ENCODE measurements around the gene QRFP. TPM values are rescaled to one million over a fixed set of nuclear protein-coding genes. Genes with fewer than 3 reads are reported as not detected.

QRFP gene
- polyA plus RNA-seq, 3 donors from 2014 or later: not detected

DNA sequence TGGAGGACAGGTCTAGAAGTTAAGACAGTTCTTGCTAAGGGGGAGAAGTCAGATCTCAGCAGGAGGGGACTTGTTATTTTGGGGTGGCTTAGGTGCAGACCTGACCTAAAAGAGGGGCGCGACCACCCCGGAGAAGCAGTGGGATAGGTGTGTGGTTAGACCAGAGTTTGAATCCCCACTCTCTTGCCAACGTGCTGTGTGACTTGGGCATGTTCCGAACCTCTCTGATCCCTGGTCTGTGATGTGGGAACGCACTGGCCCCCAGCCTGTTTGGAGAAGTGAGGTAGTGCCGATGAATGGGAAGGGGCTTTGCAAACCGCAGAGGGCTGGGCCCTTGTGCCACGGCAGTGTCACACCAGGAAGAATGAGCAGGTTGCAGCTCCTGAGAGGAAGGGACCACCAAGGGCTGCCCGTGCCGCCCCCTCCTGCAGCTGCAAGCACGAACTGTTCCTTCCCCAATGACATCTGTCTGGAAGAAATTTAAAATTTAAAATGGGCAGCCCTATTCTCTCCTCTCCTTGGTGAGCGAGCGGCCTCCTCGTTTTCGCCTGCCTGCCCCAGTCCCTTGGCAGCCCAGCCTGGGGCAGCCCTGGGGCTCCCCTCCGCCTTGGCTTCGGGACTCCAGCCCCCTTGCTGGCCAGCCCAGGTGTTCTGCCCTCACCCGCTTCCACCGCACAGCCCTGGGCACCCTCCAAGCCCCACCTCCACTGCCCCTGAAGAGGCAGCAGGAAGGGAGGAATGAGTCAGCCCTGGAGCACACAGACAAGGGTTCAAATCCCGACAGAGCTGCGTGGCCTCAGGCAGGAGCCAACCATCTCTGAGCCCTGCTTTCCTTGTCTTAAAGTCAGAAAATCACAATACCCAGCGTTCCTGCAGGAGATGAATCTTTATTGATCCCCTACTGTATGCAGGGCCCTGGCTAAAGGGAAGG, 40.8 kb upstream of the QRFP start:
- Mint-ChIP-seq H3K9me3 (peaks cover 0 to 4% (median 0%) of the 10 kb centered on the region in 6 donors), H3K4me1 (peaks cover 7 to 10% of the 10 kb centered on the region in 2 donors), H3K27me3 (ENCODE audit: low read depth in 3 of 3) (peaks cover 5 to 39% (median 10%) of the 10 kb centered on the region in 3 donors), H3K4me3 (peak overlapping the region in 4 of 5 donors; percentile 3 to 43 (median 22)), H3K27ac (no peak overlapping the region), H3K36me3 (peaks cover 0 to 4% (median 0%) of the 10 kb centered on the region in 3 donors)
- DNase-seq: no peak

DNA sequence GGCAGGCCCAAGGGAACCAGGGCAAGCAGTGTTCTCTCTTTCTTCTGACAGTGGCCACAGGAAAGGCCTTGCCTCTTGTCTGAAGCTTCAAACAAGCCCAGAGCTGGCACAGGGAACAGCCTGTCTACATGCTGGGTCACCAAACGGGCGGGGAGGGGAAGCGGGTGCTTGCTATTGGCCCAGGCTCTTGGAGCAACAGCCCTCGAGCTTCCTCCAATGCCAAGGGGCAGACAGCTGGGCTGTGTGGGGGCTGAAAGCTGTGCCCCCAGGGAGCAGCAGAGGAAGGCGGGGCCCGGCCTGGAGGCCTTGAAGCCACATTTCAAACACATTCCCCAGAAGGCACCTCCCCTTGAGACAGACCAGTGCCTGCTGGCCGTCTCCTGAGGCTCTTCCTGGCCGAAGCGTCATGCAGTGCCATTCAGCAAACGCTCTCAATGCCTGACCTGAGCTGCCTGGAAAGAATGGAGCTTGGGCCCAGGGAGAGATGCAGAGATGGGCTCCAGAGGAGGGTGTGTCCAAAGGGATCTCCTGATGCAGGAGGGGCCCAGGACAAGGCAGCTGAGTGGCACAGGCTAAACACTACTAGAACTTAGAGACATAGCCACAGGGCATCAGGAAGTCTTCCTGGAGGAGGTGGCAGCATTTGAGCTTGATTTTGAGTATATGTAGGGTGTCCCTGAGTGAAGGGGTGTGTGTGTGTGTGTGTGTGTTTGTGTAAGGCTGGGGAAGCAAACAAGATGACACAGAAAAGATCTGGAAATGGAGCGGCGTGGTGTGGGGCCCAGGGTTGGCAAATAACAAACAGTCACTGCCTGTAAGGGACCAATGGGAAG, 39.9 kb upstream of the QRFP start:
- H3K9me3 Mint-ChIP-seq: peaks cover 0 to 4% (median 0%) of the 10 kb centered on the region in 6 donors
- peaks cover 3 to 34% (median 12%) of the 10 kb centered on the region in 3 donors for H3K27me3 Mint-ChIP-seq (ENCODE audit: low read depth in 3 of 3)

DNA sequence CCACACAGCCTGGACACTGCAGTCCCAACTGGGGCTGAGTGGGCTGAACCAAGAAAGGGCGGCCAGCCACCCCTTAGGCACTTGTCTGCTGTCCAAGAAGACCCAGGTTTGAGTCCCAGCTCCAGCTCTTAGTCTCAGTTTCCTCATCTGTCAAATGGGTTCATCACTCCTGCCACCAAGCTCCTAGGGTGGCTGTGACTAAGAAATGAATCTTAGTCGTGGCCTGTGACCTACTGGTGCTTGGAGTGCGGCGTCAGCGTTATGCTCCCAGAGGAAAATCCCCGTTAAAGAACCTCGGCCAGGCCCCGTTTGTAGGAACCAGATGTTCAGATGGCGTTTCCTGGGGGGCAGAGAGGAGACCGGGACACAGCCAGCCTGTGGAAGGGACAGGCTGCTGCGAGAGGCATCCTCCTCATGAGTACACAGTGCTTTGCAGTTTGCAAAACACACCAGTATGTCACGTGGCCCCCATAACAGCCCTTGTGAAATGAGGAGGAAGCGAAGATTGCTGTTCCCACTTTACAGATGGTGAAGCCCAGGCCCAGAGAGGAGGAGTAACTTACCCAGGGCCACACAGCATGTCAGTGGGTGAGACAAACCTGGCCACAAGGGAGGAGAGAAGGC, 39.1 kb upstream of the QRFP start:
- Mint-ChIP-seq H3K27ac (no peak overlapping the region), H3K27me3 (ENCODE audit: low read depth in 3 of 3) (peaks cover 4 to 29% (median 9%) of the 10 kb centered on the region in 3 donors), H3K9me3 (peaks cover 0 to 4% (median 0%) of the 10 kb centered on the region in 6 donors), H3K36me3 (peaks cover 0 to 4% (median 0%) of the 10 kb centered on the region in 3 donors), H3K4me1 (peaks cover 4 to 7% of the 10 kb centered on the region in 2 donors), H3K4me3 (no peak overlapping the region)
- no peak for DNase-seq

More for the DNA sequence above, 39.9 kb upstream of the QRFP start:
- DNase-seq: no peak
- Mint-ChIP-seq H3K36me3 (peaks cover 0 to 4% (median 0%) of the 10 kb centered on the region in 3 donors), H3K4me1 (peaks cover 7 to 10% of the 10 kb centered on the region in 2 donors), H3K27ac (no peak overlapping the region), H3K4me3 (peak overlapping the region in 3 of 5 donors; percentile 8 to 43 (median 36))

DNA sequence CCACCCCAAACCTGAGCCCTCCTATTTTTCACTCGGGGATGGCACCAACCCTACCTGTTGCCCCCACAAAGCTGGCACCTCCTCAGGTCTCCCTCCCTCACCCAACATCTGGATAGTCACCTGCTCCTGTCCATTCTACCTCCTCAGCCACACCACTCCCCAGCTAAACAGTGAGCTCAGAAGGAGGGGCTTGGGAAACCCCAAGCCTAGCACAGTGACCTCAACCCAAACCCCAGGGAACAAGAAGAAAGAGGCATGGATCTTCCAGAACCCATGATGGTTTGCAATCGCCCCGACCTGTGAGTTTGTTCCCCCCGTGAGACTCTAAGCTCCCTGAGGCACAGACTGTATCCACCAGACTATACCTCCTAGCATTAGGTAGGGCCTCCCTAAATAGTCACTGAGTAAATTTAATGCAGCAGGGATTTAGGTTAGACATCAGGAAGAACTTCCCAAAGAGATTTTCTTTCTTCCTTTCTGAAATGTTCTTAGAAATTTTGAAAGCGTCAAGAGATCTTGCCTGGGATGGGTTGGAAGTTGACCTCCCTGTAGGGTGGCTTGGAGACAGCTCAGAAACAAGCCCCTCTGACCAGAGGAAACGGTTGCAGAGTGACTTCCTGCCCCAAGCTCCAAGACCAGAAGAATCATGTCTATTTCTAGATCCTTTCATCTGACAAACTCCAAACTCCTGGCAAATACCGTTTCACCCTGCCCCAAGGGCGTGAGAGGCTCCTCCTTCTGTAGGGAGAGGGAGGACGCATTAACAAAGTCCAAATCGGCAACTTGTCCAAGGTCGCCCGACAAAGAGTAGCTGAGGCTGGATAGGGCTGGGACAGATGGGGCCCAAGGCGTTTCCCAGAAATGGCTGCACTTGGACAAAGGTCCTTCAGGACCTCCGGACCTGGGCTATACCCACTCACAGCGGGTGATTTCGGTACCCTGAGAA, 38.4 kb upstream of the QRFP start:
- Mint-ChIP-seq H3K36me3 (peaks cover 0 to 4% (median 0%) of the 10 kb centered on the region in 3 donors), H3K27me3 (ENCODE audit: low read depth in 3 of 3) (peaks cover 4 to 22% (median 6%) of the 10 kb centered on the region in 3 donors), H3K4me1 (peaks cover 0 to 4% of the 10 kb centered on the region in 2 donors), H3K27ac (no peak overlapping the region), H3K9me3 (peaks cover 0 to 4% (median 0%) of the 10 kb centered on the region in 6 donors), H3K4me3 (no peak overlapping the region)
- no peak for DNase-seq

DNA sequence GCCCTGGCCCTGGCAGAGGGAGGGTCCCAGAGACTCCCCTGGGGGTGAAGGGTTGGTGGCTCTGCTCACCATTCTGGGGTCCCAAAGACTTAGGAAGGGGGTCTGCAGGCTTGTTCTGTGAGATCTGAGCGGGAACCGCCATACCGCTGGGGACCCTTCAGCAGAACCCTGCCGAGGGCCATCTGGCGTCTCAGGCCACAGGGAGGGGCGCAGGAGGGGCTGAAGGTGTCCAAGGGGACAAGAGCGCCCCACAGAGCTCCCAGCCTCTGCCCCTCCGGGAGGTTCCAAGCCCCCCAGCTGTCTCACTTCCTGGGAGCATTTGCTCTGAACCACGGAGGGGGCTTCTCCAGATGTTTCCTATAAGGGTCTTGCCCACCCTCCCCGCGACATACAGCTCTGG, 37.6 kb upstream of the QRFP start:
- H3K27ac Mint-ChIP-seq: no peak overlapping the region
- H3K4me3 Mint-ChIP-seq: no peak overlapping the region
- H3K27me3 Mint-ChIP-seq (ENCODE audit: low read depth in 3 of 3): peaks cover 4 to 22% (median 6%) of the 10 kb centered on the region in 3 donors

DNA sequence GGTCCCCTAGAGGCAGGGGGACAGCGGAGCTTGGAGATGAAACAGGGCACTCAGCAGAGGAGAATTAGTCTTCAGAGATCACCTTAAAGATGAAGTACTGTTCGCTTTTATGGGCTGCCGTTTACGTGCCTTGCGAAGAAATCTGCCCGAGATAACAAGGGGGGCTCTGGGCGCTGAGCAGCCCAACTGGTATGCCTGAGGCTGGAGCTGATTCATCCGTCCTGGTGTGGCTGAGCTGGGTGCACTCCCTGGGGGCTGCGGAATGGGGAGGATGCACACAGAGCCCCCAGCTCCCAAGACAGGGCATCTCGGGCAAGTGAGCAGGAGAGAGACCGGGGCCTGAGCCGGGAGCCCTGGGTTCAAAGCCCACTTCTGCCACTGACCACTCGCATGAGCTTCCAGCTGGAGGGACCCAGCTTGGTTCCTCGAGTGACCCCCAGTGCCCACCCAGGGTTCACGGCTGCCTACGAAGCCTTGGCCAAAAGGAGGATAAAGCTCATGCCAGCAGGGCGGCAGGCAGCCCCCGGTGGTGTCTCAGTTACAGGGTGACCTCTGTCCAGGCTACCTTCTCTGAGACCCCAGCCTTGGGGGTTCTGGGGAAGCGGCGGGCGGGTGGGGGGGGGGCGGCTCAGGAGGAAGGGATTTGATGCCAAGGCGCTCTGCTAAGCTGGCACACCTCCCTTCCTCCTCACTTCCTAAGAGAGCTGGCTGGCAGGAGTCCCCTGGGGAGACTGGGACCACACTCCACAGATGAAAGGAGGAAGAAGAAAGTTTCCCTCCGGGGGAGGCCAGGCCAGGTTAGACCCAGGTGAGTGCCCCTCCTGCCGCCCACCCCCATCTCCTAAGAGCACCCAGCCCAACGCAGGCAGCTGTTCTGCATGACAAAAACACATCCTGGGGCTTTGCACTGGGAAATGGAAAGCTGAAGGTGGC, 36.8 kb upstream of the QRFP start:
- peaks cover 0 to 4% (median 0%) of the 10 kb centered on the region in 3 donors for H3K36me3 Mint-ChIP-seq
- H3K27ac Mint-ChIP-seq: no peak overlapping the region
- peaks cover 0 to 4% of the 10 kb centered on the region in 2 donors for H3K4me1 Mint-ChIP-seq
- H3K9me3 Mint-ChIP-seq: peaks cover 0 to 4% (median 0%) of the 10 kb centered on the region in 6 donors
- peaks cover 4 to 22% (median 6%) of the 10 kb centered on the region in 3 donors for H3K27me3 Mint-ChIP-seq (ENCODE audit: low read depth in 3 of 3)
- DNase-seq: no peak
- H3K4me3 Mint-ChIP-seq: no peak overlapping the region

More for the DNA sequence above, 37.6 kb upstream of the QRFP start:
- peaks cover 0 to 4% (median 0%) of the 10 kb centered on the region in 6 donors for H3K9me3 Mint-ChIP-seq
- peaks cover 0 to 4% of the 10 kb centered on the region in 2 donors for H3K4me1 Mint-ChIP-seq
- no peak for DNase-seq
- peaks cover 0 to 4% (median 0%) of the 10 kb centered on the region in 3 donors for H3K36me3 Mint-ChIP-seq

DNA sequence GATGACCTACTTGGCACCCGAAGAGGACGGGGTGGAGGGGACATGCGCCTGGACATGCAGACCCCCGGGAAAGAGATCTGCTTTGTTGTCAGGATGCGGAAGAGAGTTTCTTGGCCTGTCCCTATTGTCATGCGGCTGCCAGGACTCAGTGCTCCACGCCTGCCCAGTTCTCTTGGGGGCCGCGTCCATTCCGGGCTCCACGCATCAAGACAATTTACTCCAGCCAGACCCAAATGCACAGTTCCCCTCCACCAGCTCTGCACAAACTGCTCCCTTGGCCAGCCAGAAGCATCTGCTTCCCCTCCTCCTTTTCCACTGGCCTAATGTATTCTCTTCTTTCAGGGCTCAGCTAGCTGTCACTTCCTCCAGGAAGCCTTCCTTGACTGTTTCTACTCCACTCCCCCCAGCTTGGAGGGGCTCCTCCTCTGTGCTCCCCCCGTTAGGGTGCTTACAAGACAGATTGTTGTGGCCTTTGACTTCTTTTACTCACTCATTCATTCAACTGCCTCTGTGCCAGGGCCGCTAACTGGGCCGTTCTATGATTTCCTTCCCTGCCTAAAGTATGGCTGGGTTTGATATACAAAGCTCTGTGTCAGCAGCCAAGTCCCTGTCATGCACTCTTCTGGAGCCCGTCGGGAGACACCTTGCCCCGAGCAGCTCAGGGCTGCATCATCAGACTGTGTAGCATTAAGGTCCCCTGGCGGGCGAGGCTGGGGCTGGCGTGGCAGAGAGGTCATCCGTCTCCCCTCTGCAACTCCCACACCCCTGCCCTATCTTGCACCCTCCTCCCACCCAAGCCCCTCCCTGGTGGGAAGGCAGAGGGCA, 35.9 kb upstream of the QRFP start:
- Mint-ChIP-seq H3K27ac (no peak overlapping the region), H3K9me3 (peaks cover 0 to 4% (median 0%) of the 10 kb centered on the region in 6 donors), H3K27me3 (ENCODE audit: low read depth in 3 of 3) (peaks cover 4 to 18% (median 4%) of the 10 kb centered on the region in 3 donors), H3K4me3 (no peak overlapping the region), H3K4me1 (peaks cover 0 to 4% of the 10 kb centered on the region in 2 donors), H3K36me3 (peaks cover 0 to 4% (median 0%) of the 10 kb centered on the region in 3 donors)
- no peak for DNase-seq

DNA sequence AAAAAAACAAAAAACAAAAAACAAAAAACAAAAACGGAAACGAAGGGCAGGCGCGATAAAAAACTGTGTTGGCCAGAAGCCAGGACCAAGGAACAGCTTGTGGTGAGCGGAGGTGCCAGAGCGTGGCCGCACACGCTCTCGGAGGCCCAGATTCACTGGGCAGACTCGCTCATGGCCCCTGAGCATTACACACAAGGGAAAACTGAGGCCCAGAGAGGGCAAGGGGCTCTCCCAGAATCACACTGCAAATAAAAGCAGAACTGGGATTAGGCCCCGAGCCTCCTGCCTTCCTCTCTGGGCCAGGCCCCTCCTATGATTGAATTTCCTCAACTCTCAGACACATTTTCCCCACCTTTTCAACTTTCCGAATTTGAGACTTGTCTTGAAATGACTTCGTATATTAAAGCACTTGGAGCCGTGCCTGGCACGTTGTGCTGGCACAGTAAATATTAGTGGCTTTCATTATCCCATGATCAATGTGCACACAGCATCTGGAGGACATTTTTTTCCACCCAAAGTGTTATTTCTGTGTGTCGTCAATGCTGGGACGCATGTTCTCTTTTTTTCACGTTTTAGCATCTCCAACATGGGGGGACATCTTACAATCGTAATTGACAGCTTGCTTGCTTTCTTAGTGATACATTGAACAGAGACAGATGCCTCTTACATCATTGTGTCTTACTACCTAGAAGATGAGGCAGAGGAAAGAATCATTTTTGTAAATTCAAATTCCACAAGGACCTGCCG, 35.1 kb upstream of the QRFP start:
- peaks cover 0 to 1% (median 0%) of the 10 kb centered on the region in 3 donors for H3K36me3 Mint-ChIP-seq
- no peak overlapping the region for H3K27ac Mint-ChIP-seq
- H3K9me3 Mint-ChIP-seq: peaks cover 0 to 2% (median 0%) of the 10 kb centered on the region in 6 donors
- DNase-seq: no peak
- peaks cover 0 to under 1% of the 10 kb centered on the region in 2 donors for H3K4me1 Mint-ChIP-seq
- H3K4me3 Mint-ChIP-seq: no peak overlapping the region
- peaks cover 4 to 13% (median 4%) of the 10 kb centered on the region in 3 donors for H3K27me3 Mint-ChIP-seq (ENCODE audit: low read depth in 3 of 3)

DNA sequence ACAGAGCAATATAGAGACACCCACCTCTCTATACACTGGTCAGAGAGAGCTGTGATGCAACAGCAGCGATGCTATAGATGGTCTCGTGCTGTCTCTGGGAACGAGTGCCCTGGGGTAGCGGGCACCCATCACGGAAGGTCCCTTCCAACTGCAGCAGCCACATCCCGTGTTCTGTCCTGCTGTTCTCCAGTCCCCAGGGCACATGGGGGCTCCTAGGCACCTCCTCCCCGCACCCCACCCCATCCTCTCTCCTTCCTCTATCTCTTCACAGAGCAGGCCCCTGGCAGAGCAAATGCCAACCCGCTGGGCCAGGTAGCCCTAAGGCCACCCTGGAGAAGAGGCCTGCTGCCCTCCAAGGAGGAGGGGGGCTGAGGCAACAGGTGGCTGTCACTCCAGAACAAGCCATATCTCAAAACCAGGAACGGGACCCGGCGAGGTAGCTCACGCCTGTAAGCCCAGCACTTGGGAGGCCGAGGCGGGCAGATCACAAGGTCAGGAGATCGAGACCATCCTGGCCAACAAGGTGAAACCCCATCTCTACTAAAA, 34.3 kb upstream of the QRFP start:
- DNase-seq: no peak
- no peaks in the 10 kb centered on the region for H3K36me3 Mint-ChIP-seq
- H3K4me3 Mint-ChIP-seq: no peak overlapping the region
- no peaks in the 10 kb centered on the region for H3K4me1 Mint-ChIP-seq
- H3K27me3 Mint-ChIP-seq (ENCODE audit: low read depth in 3 of 3): peaks cover 4 to 10% (median 6%) of the 10 kb centered on the region in 3 donors
- no peak overlapping the region for H3K27ac Mint-ChIP-seq
- H3K9me3 Mint-ChIP-seq: no peaks in the 10 kb centered on the region

DNA sequence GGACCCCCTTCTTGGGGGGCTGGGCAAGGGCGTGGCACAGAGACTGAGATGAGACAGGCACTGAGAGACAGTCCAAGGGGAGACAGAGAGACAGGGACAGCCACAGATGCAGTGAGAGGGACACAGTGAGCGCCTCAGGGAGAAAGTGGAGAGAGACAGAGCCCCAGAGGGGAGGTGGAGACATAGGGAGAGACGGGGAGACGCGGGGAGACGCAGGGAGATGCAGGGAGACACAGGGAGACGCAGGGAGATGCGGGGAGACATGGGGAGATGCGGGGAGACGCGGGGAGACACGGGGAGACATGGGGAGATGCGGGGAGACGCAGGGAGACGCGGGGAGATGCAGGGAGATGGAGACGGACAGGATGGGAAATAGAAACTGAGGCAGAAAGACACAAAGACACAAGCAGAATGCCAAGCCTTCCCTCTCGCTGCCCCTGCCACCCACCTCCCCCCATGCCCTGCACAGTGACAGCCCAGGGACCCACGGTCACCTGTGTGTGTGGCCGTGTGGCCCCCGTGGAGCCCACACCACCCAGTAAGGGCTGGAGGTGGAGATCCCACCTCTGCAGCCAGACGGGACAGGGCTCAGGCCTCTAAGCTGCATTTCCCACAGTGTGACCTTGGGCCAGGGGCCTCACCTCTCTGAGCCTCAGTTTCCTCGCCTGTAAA, 33.7 kb upstream of the QRFP start:
- no peaks in the 10 kb centered on the region for H3K9me3 Mint-ChIP-seq
- no peak overlapping the region for H3K4me3 Mint-ChIP-seq
- peaks cover 4 to 8% (median 7%) of the 10 kb centered on the region in 3 donors for H3K27me3 Mint-ChIP-seq (ENCODE audit: low read depth in 3 of 3)
- DNase-seq: no peak
- no peaks in the 10 kb centered on the region for H3K36me3 Mint-ChIP-seq
- no peak overlapping the region for H3K27ac Mint-ChIP-seq
- H3K4me1 Mint-ChIP-seq: no peaks in the 10 kb centered on the region

Data from immature natural killer cell (primary cell).